Liver (tissue), 9 donors: ENCODE results near the gene GPD1L. TPM values are rescaled to one million over a fixed set of nuclear protein-coding genes. Genes with fewer than 3 reads are reported as not detected.

Experiments
- DNase-seq: peaks from one replicate; pipeline ENCODE4 v3.0.0-alpha.2; 2017; ENCODE audit warnings: low spot score
- H3K27ac ChIP-seq, 2 donors: one replicate each; pipeline ENCODE4 v1.7.0; 2013; ENCODE audit warnings: inconsistent platforms in 2 of 2, low read length in 2 of 2, control low read depth in 1 of 2, low read depth in 1 of 2, mild to moderate bottlenecking in 1 of 2
- H3K27me3 ChIP-seq, 4 donors: one replicate each; pipeline versions ENCODE4 v1.6.1 to v1.7.0; 2013; ENCODE audit warnings: low read length in 3 of 4, inconsistent platforms in 1 of 4, mild to moderate bottlenecking in 1 of 4, moderate library complexity in 1 of 4; ENCODE audit not compliant: control insufficient read depth in 4 of 4, insufficient read depth in 4 of 4
- H3K36me3 ChIP-seq, 4 donors: one replicate each; pipeline versions ENCODE4 v1.6.1 to v1.7.0; 2013; ENCODE audit warnings: low read length in 3 of 4, mild to moderate bottlenecking in 3 of 4, low read depth in 1 of 4, moderate library complexity in 1 of 4; ENCODE audit not compliant: control insufficient read depth in 4 of 4, insufficient read depth in 3 of 4
- H3K4me1 ChIP-seq, 4 donors: one replicate each; pipeline versions ENCODE4 v1.6.1 to v1.7.0; 2013; ENCODE audit warnings: low read length in 3 of 4, mild to moderate bottlenecking in 3 of 4, moderate library complexity in 1 of 4; ENCODE audit not compliant: control insufficient read depth in 4 of 4, insufficient read depth in 4 of 4
- H3K4me3 ChIP-seq, 3 donors: one replicate each; pipeline versions ENCODE4 v1.6.1 to v1.7.0; 2013; ENCODE audit warnings: low read length in 3 of 3, control low read depth in 1 of 3, low read depth in 1 of 3, mild to moderate bottlenecking in 1 of 3
- H3K9ac ChIP-seq, 2 donors: one replicate each; pipeline ENCODE4 v1.7.0; 2013; ENCODE audit warnings: low read length in 2 of 2, mild to moderate bottlenecking in 2 of 2, moderate library complexity in 2 of 2, control low read depth in 1 of 2, low read depth in 1 of 2
- H3K9me3 ChIP-seq, 4 donors: one replicate each; pipeline versions ENCODE4 v1.6.1 to v1.7.0; 2013; ENCODE audit warnings: low read length in 3 of 4; ENCODE audit not compliant: control insufficient read depth in 4 of 4
- EGR1 ChIP-seq, 2 donors: IDR thresholded peaks; 2 replicates each; pipeline ENCODE4 v1.6.1; 2016 to 2018; ENCODE audit warnings: antibody characterized with exemption in 2 of 2, low read depth in 2 of 2
- FOXA1 ChIP-seq: IDR thresholded peaks from 2 replicates; pipeline ENCODE4 v1.6.1; 2016; ENCODE audit warnings: antibody characterized with exemption
- FOXA2 ChIP-seq: IDR thresholded peaks from 2 replicates; pipeline ENCODE4 v1.6.1; 2016; ENCODE audit warnings: antibody characterized with exemption
- GABPA ChIP-seq, 2 donors: IDR thresholded peaks in 1 of 2; conservative IDR thresholded peaks in 1 of 2; 2 replicates each; pipeline ENCODE4 v1.6.1; 2016; ENCODE audit warnings: antibody characterized with exemption in 2 of 2, mild to moderate bottlenecking in 1 of 2, moderate library complexity in 1 of 2
- HNF4A ChIP-seq, 2 donors: conservative IDR thresholded peaks; 2 replicates each; pipeline ENCODE4 v1.6.1; 2016; ENCODE audit warnings: antibody characterized with exemption in 2 of 2, mild to moderate bottlenecking in 2 of 2
- HNF4G ChIP-seq: IDR thresholded peaks from 2 replicates; pipeline ENCODE4 v1.6.1; 2016; ENCODE audit warnings: antibody characterized with exemption
- JUND ChIP-seq, 2 donors: IDR thresholded peaks; 2 replicates each; pipeline ENCODE4 v1.6.1; 2016; ENCODE audit warnings: antibody characterized with exemption in 2 of 2
- NR2F2 ChIP-seq: IDR thresholded peaks from 2 replicates; pipeline ENCODE4 v1.6.1; 2016; ENCODE audit warnings: antibody characterized with exemption
- RAD21 ChIP-seq, 2 donors: IDR thresholded peaks; 2 replicates each; pipeline ENCODE4 v1.6.1; 2016; ENCODE audit warnings: antibody characterized with exemption in 2 of 2, mild to moderate bottlenecking in 2 of 2
- RXRA ChIP-seq, 2 donors: IDR thresholded peaks; 2 replicates each; pipeline ENCODE4 v1.6.1; 2017 to 2018; ENCODE audit warnings: antibody characterized with exemption in 2 of 2, mild to moderate bottlenecking in 1 of 2
- SP1 ChIP-seq: IDR thresholded peaks from 2 replicates; pipeline ENCODE4 v1.6.1; 2018; ENCODE audit warnings: antibody characterized with exemption, mild to moderate bottlenecking
- TAF1 ChIP-seq: conservative IDR thresholded peaks from 2 replicates; pipeline ENCODE4 v1.6.1; 2016; ENCODE audit warnings: antibody characterized with exemption, mild to moderate bottlenecking
- YY1 ChIP-seq: IDR thresholded peaks from 2 replicates; pipeline ENCODE4 v1.6.1; 2016; ENCODE audit warnings: antibody characterized with exemption, mild to moderate bottlenecking
- WGBS: extraction: QIAGEN DNeasy Blood & Tissue Kit; methylation state at CpG from one replicate; pipeline ENCODE4 v1.1.7; 2013; 5-methylcytosine and 5-hydroxymethylcytosine counted together
- polyA plus RNA-seq, 2 donors: library from polyadenylated mRNA; stranded (reverse) in 1 of 2; unstranded in 1 of 2; fragments of 200-250 nt in 1 of 2; fragments of >200 nt in 1 of 2; fragmentation: Nextera tagmentation in 1 of 2; extraction: Ambion mirVana in 1 of 2; gene quantifications; one replicate each; pipeline versions ENCODE4 v1.2.1 to v1.2.3, GENCODE V29; 2013 to 2015
- total RNA-seq, 2 donors: library from RNA; depleted of rRNA; stranded (reverse); fragments of >200 nt; gene quantifications; one replicate each; pipeline ENCODE4 v1.2.3, GENCODE V29; 2014
- TF ChIP-seq, protein P1 (sequence below): IDR thresholded peaks from 2 replicates; pipeline ENCODE4 v1.6.1; 2016; ENCODE audit warnings: antibody characterized with exemption, mild to moderate bottlenecking
- TF ChIP-seq, protein P2 (sequence below): IDR thresholded peaks from 2 replicates; pipeline ENCODE4 v1.6.1; 2016; ENCODE audit warnings: antibody characterized with exemption
- TF ChIP-seq, protein P3 (sequence below): fragments of 150-350 bp; IDR thresholded peaks from 2 replicates; pipeline ENCODE4 v1.5.1; 2017; ENCODE audit warnings: improper control_type of control experiment, low read depth, low read length; ENCODE audit not compliant: missing input control
- TF ChIP-seq, protein P4 (sequence below): IDR thresholded peaks from 2 replicates; pipeline ENCODE4 v1.6.1; 2016; ENCODE audit warnings: antibody characterized with exemption
- TF ChIP-seq, protein P5 (sequence below): IDR thresholded peaks from 2 replicates; pipeline ENCODE4 v1.6.1; 2016; ENCODE audit warnings: antibody characterized with exemption
- donor health status: healthy.
- donor health status: healthy.
- donor health status: healthy.
- donor health status: healthy.
- donor health status: healthy.

Gene GPD1L
- total and polyA plus RNA-seq, 4 donors: 1.4 to 5.0 (median 3.1) TPM

DNA sequence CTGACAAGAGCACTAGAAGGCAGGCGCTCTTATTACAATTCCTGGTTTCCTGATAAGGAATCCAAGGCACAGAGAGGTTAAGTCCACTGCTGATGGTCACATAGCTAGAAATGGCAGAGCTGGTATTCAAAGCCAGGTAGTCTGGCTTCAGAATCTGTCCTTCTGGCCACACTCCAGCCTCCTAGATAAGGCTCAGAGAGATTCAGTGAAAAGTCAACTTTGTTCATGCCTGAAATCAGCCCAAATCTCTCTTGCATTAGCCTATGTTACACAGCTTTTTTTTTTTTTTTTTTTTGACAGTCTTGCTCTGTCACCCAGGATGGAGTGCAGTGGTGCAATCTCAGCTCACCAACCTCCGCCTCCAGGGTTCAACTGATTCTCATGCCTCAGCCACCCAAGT, 110.9 kb downstream of the GPD1L start:
- peak overlapping the region; percentile 76 to 86 for H3K27ac ChIP-seq
- TF ChIP-seq RAD21 (IDR thresholded peaks at IDR 0.05) (peak; percentile 41 to 51), EGR1 (IDR thresholded peaks at IDR 0.05; ENCODE audit: low read depth in 2 of 2) (no peak), HNF4G (peak; percentile 22), SP1 (peak; percentile 83), YY1 (peak; percentile 60), NR2F2 (no peak), GABPA (IDR thresholded peaks at IDR 0.05 in 1 of 2, conservative IDR thresholded peaks at IDR 0.05 in 1 of 2) (peak in 1 of 2 donors; percentile 17), FOXA1 (no peak), RXRA (IDR thresholded peaks at IDR 0.05) (peak; percentile 64 to 78), HNF4A (conservative IDR thresholded peaks at IDR 0.05) (peak; percentile 73 to 76), TAF1 (no peak), FOXA2 (no peak), JUND (IDR thresholded peaks at IDR 0.05) (peak in 1 of 2 donors; percentile 62)
- TF ChIP-seq, protein P1, sequence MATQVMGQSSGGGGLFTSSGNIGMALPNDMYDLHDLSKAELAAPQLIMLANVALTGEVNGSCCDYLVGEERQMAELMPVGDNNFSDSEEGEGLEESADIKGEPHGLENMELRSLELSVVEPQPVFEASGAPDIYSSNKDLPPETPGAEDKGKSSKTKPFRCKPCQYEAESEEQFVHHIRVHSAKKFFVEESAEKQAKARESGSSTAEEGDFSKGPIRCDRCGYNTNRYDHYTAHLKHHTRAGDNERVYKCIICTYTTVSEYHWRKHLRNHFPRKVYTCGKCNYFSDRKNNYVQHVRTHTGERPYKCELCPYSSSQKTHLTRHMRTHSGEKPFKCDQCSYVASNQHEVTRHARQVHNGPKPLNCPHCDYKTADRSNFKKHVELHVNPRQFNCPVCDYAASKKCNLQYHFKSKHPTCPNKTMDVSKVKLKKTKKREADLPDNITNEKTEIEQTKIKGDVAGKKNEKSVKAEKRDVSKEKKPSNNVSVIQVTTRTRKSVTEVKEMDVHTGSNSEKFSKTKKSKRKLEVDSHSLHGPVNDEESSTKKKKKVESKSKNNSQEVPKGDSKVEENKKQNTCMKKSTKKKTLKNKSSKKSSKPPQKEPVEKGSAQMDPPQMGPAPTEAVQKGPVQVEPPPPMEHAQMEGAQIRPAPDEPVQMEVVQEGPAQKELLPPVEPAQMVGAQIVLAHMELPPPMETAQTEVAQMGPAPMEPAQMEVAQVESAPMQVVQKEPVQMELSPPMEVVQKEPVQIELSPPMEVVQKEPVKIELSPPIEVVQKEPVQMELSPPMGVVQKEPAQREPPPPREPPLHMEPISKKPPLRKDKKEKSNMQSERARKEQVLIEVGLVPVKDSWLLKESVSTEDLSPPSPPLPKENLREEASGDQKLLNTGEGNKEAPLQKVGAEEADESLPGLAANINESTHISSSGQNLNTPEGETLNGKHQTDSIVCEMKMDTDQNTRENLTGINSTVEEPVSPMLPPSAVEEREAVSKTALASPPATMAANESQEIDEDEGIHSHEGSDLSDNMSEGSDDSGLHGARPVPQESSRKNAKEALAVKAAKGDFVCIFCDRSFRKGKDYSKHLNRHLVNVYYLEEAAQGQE: peak; percentile 35
- TF ChIP-seq, protein P2, sequence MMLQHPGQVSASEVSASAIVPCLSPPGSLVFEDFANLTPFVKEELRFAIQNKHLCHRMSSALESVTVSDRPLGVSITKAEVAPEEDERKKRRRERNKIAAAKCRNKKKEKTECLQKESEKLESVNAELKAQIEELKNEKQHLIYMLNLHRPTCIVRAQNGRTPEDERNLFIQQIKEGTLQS: no peak
- TF ChIP-seq, protein P3, sequence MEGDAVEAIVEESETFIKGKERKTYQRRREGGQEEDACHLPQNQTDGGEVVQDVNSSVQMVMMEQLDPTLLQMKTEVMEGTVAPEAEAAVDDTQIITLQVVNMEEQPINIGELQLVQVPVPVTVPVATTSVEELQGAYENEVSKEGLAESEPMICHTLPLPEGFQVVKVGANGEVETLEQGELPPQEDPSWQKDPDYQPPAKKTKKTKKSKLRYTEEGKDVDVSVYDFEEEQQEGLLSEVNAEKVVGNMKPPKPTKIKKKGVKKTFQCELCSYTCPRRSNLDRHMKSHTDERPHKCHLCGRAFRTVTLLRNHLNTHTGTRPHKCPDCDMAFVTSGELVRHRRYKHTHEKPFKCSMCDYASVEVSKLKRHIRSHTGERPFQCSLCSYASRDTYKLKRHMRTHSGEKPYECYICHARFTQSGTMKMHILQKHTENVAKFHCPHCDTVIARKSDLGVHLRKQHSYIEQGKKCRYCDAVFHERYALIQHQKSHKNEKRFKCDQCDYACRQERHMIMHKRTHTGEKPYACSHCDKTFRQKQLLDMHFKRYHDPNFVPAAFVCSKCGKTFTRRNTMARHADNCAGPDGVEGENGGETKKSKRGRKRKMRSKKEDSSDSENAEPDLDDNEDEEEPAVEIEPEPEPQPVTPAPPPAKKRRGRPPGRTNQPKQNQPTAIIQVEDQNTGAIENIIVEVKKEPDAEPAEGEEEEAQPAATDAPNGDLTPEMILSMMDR: no peak
- TF ChIP-seq, protein P4, sequence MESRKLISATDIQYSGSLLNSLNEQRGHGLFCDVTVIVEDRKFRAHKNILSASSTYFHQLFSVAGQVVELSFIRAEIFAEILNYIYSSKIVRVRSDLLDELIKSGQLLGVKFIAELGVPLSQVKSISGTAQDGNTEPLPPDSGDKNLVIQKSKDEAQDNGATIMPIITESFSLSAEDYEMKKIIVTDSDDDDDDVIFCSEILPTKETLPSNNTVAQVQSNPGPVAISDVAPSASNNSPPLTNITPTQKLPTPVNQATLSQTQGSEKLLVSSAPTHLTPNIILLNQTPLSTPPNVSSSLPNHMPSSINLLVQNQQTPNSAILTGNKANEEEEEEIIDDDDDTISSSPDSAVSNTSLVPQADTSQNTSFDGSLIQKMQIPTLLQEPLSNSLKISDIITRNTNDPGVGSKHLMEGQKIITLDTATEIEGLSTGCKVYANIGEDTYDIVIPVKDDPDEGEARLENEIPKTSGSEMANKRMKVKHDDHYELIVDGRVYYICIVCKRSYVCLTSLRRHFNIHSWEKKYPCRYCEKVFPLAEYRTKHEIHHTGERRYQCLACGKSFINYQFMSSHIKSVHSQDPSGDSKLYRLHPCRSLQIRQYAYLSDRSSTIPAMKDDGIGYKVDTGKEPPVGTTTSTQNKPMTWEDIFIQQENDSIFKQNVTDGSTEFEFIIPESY: peak; percentile 50
- TF ChIP-seq, protein P5, sequence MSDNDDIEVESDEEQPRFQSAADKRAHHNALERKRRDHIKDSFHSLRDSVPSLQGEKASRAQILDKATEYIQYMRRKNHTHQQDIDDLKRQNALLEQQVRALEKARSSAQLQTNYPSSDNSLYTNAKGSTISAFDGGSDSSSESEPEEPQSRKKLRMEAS: no peak
- peaks cover 4 to 24% (median 16%) of the 10 kb centered on the region in 4 donors for H3K4me1 ChIP-seq
- no peak overlapping the region for H3K9ac ChIP-seq
- H3K27me3 ChIP-seq: no peaks in the 10 kb centered on the region
- peaks cover 0 to 4% (median 1%) of the 10 kb centered on the region in 4 donors for H3K9me3 ChIP-seq
- no peak overlapping the region for H3K4me3 ChIP-seq
- 48% methylated on average over 2 of the region's 2 CpGs for WGBS
- H3K36me3 ChIP-seq: no peaks in the 10 kb centered on the region
- DNase-seq: no peak

Other genes starting within 250 kb of the GPD1L start
- gene OSBPL10, start 125.4 kb upstream of the GPD1L start, total RNA-seq: 1 to 10 TPM in 1 of 2 donors, under 1 TPM in 1; 0.75 to 4.0 TPM
- gene OSBPL10, start 125.4 kb upstream of the GPD1L start, polyA plus RNA-seq: 1 to 10 TPM; 1.4 to 1.9 TPM
- under 1 TPM; 0.17 to 0.42 TPM for gene ZNF860, start 124.9 kb upstream of the GPD1L start, total RNA-seq
- under 1 TPM in 1 of 2 donors, not detected in 1; 0.10 TPM for gene ZNF860, start 124.9 kb upstream of the GPD1L start, polyA plus RNA-seq
- gene CMTM8, start 132.1 kb downstream of the GPD1L start, total RNA-seq: 1 to 10 TPM; 4.3 to 6.4 TPM
- gene CMTM8, start 132.1 kb downstream of the GPD1L start, polyA plus RNA-seq: 10 to 100 TPM; 18.6 to 44.6 TPM